GM18511 (cell line): ENCODE measurements around the gene ELOVL1.

Source experiments
- ATAC-seq: cut with Tn5 transposase; IDR thresholded peaks from one replicate; pipeline ENCODE4 v1.9.1; 2021; ENCODE audit warnings: mild to moderate bottlenecking, moderate library complexity; ENCODE audit not compliant: unreplicated experiment

Gene ELOVL1

GRCh38 chr1:43331688-43332087, 36.1 kb downstream of the ELOVL1 start:
- ATAC-seq, result no peak

GRCh38 chr1:43329995-43330751, 37.6 kb downstream of the ELOVL1 start:
- ATAC-seq, result no peak

GRCh38 chr1:43327549-43328292, 40.1 kb downstream of the ELOVL1 start:
- ATAC-seq, result no peak

GRCh38 chr1:43325381-43325780, 42.4 kb downstream of the ELOVL1 start:
- ATAC-seq, result no peak

- ATAC-seq, result no peak
These were observed 43.0 kb downstream of the ELOVL1 start for GRCh38 chr1:43324810-43325209.

- ATAC-seq, result no peak
These were observed 45.3 kb downstream of the ELOVL1 start for GRCh38 chr1:43322506-43322905.

GRCh38 chr1:43321331-43321891, 46.4 kb downstream of the ELOVL1 start:
- no peak for ATAC-seq

GRCh38 chr1:43319766-43320165, 48.0 kb downstream of the ELOVL1 start:
- no peak for ATAC-seq

- no peak for ATAC-seq
These were observed 48.5 kb downstream of the ELOVL1 start for GRCh38 chr1:43319288-43319687.

- no peak for ATAC-seq
These were observed 49.0 kb downstream of the ELOVL1 start for GRCh38 chr1:43318831-43319230.

- ATAC-seq, result no peak
These were observed 49.9 kb downstream of the ELOVL1 start for GRCh38 chr1:43317817-43318471.

GRCh38 chr1:43316738-43317520, 50.9 kb downstream of the ELOVL1 start:
- ATAC-seq, result no peak

- no peak for ATAC-seq
These were observed 51.7 kb downstream of the ELOVL1 start for GRCh38 chr1:43315963-43316737.

GRCh38 chr1:43315481-43315880, 52.3 kb downstream of the ELOVL1 start:
- ATAC-seq, result no peak

GRCh38 chr1:43314233-43314632, 53.6 kb downstream of the ELOVL1 start:
- ATAC-seq, result no peak

GRCh38 chr1:43313771-43314170, 54.0 kb downstream of the ELOVL1 start:
- no peak for ATAC-seq
